Measurements from ENCODE around the gene TP53TG3D.
"Not testable (repeated sequence)": the region's sequence is repeated elsewhere in the genome, so short reads cannot be mapped to it uniquely, and the experiment has no call there.

The TP53TG3D gene, protein sequence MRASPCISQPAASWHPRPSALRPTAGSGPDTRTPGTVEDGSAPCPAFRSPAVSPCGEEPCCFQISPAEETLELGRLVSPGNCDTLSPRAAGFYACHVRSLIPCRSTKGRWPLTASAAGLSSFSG

GRCh38 chr16:32252986-32253385, at the start of gene TP53TG3D:
Gene TP53TG3D (plus strand): TSS chr16:32253286. CDS start chr16:32253354, 68 bp downstream.
- not testable (repeated sequence) for DNase-seq

GRCh38 chr16:32253507-32253906, 421 bp downstream of the TP53TG3D start:
- not testable (repeated sequence) for DNase-seq

GRCh38 chr16:32261526-32261925, 8.4 kb downstream of the TP53TG3D start:
- not testable (repeated sequence) for DNase-seq

DNA sequence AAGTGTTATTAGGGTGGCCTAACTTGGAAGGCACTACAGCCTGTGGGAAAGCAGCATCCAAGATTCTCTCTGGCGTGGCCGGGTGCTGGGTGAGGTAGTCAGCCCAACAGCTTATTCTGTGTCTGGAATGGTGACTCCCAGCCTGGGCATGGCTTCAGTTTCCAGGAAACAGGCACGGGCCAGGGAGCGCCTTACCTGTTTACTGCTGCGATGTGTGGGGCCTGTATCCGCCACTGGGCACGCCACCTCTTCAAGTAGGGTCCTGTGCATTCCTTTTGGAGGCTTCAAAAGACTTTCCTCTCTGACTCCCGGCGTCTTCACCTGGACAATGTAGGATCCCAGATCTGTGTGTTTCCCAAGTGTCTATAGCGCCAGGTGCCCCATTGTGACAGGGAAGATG, 10.5 kb downstream of the TP53TG3D start:
- DNase-seq, result not testable (repeated sequence)

- not testable (repeated sequence) for DNase-seq
Observed at GRCh38 chr16:32281910-32282309, 28.8 kb downstream of the TP53TG3D start.

DNA sequence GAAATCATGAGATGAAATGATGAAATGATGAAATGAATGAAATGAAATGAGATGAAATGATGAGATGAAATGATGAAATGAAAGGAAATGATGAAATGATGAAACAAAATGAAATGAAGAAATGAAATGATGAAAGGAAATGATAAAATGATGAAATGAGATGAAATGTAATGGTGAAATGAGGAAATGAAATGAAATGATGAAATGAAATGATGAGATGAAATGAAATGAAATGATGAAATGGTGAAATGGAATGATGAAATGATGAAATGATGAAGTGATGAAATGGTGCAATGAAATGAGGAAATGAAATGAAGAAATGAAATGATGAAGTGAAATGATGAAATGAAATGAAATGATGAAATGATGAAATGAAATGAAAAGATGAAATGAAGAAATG, 29.9 kb downstream of the TP53TG3D start:
- DNase-seq, result not testable (repeated sequence)

DNA sequence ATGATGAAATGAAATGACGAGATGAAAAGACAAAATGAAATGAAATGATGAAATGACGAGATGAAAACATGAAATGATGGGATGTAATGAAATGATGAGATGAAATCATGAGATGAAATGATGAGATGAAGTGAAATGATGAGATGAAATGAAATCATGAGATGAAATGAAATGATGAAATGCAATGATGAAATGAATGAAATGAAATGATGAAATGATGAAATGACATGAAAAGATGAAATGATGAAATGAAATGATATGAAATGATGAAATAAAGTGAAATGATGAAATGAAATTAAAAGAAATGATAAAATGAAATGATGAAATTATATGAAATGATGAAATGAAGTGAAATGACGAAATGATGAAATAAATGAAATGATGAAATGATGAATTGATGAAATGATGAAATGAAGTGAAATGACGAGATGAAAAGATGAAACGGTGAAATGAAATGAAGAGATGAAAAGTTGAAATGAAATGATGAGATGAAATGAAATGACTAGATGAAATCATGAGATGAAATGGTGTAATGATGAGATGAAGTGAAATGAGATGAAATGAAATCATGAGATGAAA, 30.9 kb downstream of the TP53TG3D start:
- DNase-seq, result not testable (repeated sequence)

DNA sequence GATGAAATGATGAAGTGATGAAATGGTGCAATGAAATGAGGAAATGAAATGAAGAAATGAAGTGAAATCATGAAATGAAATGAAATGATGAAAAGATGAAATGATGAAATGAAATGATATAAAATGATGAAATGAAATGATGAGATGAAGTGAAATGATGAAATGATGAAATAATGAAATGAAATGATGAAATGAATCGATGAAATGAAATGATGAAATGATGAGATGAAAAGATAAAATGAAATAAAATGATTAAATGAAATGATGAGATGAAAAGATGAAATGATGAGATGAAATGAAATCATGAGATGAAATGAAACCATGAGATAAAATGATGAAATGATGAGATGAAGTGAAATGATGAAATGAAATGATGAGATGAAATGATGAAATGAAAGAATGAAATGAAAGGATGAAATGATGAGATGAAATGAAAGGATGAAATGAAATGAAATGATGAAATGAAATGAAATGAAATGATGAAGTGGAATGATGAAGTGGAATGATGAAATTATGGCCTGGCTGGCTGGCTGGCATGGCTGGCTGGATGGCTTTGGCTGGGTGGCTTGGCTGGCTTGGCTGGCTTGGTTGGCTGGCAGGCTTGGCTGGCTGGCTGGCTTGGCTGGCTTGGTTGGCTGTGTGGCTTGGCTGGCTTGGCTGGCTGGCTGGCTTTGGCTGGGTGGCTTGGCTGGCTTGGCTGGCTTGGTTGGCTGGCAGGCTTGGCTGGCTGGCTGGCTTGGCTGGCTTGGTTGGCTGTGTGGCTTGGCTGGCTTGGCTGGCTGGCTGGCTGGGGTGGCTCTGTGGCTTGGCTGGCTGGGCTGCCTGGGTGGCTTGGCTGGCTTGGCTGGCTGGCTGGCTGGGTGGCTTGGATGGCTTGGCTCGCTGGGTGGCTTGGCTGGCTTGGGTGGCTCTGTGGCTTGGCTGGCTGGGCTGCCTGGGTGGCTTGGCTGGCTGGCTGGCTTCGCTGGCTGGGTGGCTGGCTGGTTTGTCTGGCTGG, 32.0 kb downstream of the TP53TG3D start:
- not testable (repeated sequence) for DNase-seq

- DNase-seq, result not testable (repeated sequence)
Observed at GRCh38 chr16:32286193-32286592, 33.1 kb downstream of the TP53TG3D start.

- DNase-seq, result not testable (repeated sequence)
Observed at GRCh38 chr16:32287743-32288142, 34.7 kb downstream of the TP53TG3D start.

GRCh38 chr16:32289197-32289596, 36.1 kb downstream of the TP53TG3D start:
- not testable (repeated sequence) for DNase-seq

GRCh38 chr16:32302776-32303175, 49.7 kb downstream of the TP53TG3D start:
- DNase-seq, result not testable (repeated sequence)
